Keratinocyte (primary cell): ENCODE data around the gene TALDO1. TPM values are rescaled to one million over a fixed set of nuclear protein-coding genes. Genes with fewer than 3 reads are reported as not detected.

Experiments used
- DNase-seq: peaks from one replicate; pipeline ENCODE4 v3.0.0-alpha.2; 2011; ENCODE audit warnings: low read depth, missing footprints, low spot score
- FAIRE-seq: peaks from 2 replicates; lab custom pipeline; 2011; peaks lifted over from hg19 to GRCh38; lab: Jason Lieb, UNC
- H2AFZ ChIP-seq: 2 replicates; pipeline ENCODE4 v1.6.0; 2012; ENCODE audit warnings: low read length, control low read depth, inconsistent platforms; ENCODE audit not compliant: control insufficient read depth
- H3K27ac ChIP-seq: 2 replicates; pipeline ENCODE4 v1.5.1; 2011; ENCODE audit warnings: low read length; ENCODE audit not compliant: control insufficient read depth, insufficient read depth
- H3K27me3 ChIP-seq: 3 replicates; pipeline ENCODE4 v1.6.0; 2011; ENCODE audit warnings: low read length; ENCODE audit not compliant: control insufficient read depth, insufficient read depth; ENCODE audit errors: extremely low read depth
- H3K36me3 ChIP-seq, 2 experiments: 2 replicates in 1 of 2; 3 replicates in 1 of 2; pipeline ENCODE4 v1.5.1; 2011; ENCODE audit warnings: low read length in 2 of 2, mild to moderate bottlenecking in 1 of 2; ENCODE audit not compliant: control insufficient read depth in 2 of 2, insufficient read depth in 2 of 2; ENCODE audit errors: extremely low read depth in 1 of 2
- H3K4me1 ChIP-seq: 3 replicates; pipeline ENCODE4 v1.5.1; 2011; ENCODE audit warnings: low read length; ENCODE audit not compliant: control insufficient read depth, insufficient read depth; ENCODE audit errors: extremely low read depth
- H3K4me2 ChIP-seq: 3 replicates; pipeline ENCODE4 v1.6.0; 2011; ENCODE audit warnings: low read depth, low read length; ENCODE audit not compliant: control insufficient read depth, insufficient read depth; ENCODE audit errors: extremely low read depth
- H3K4me3 ChIP-seq, 3 experiments: fragments of 200-600 bp in 1 of 3; sonication (generic) in 1 of 3; 2 replicates in 2 of 3; 3 replicates in 1 of 3; pipeline ENCODE4 v1.5.1; 2011 to 2016; ENCODE audit warnings: low read length in 3 of 3, mild to moderate bottlenecking in 3 of 3, control low read depth in 2 of 3, inconsistent platforms in 1 of 3, low read depth in 1 of 3, mixed read lengths in 1 of 3, mixed run types in 1 of 3, moderate library complexity in 1 of 3; ENCODE audit not compliant: control insufficient read depth in 2 of 3, insufficient read depth in 2 of 3; ENCODE audit errors: extremely low read depth in 1 of 3
- H3K79me2 ChIP-seq: 2 replicates; pipeline ENCODE4 v1.6.0; 2012; ENCODE audit warnings: low read length; ENCODE audit not compliant: control insufficient read depth, insufficient read depth
- H3K9ac ChIP-seq: 3 replicates; pipeline ENCODE4 v1.6.0; 2011; ENCODE audit warnings: low read length; ENCODE audit not compliant: control insufficient read depth, insufficient read depth; ENCODE audit errors: extremely low read depth
- H3K9me1 ChIP-seq: 3 replicates; pipeline ENCODE4 v1.6.0; 2011; ENCODE audit warnings: low read length; ENCODE audit not compliant: control insufficient read depth, insufficient read depth; ENCODE audit errors: extremely low read depth
- H3K9me3 ChIP-seq: 2 replicates; pipeline ENCODE4 v1.5.1; 2012; ENCODE audit warnings: low read depth, low read length; ENCODE audit not compliant: control insufficient read depth
- H4K20me1 ChIP-seq: 3 replicates; pipeline ENCODE4 v1.6.0; 2011; ENCODE audit warnings: low read length; ENCODE audit not compliant: control insufficient read depth, insufficient read depth; ENCODE audit errors: extremely low read depth
- EZH2 ChIP-seq: IDR thresholded peaks from one replicate; pipeline ENCODE4 v1.6.1; 2012; ENCODE audit warnings: inconsistent platforms, mild to moderate bottlenecking, low read length, moderate library complexity
- dilution Hi-C: fragments of 300-500 bp; cut with MboI; formaldehyde crosslinking; loops from one replicate; pipeline ENCODE4 v1.7.0; 2020; ENCODE audit warnings: low sequenced_read_pairs; ENCODE audit not compliant: extremely low pct_ligation_motif_present
- polyA plus RNA-seq, 5 experiments: library from polyadenylated mRNA; depleted of rRNA in 3 of 5; stranded (reverse) in 3 of 5; stranded (forward) in 1 of 5; unstranded in 1 of 5; fragments of >200 nt; gene quantifications; 1 replicate in 1 of 5; 2 replicates in 3 of 5; 3 replicates in 1 of 5; pipeline versions ENCODE4 v1.2.1 to v1.2.3, GENCODE V29; 2011 to 2012; ENCODE audit warnings: missing spikeins in 2 of 5, low read depth in 1 of 5, low replicate concordance in 1 of 5
- TF ChIP-seq, protein P1 (sequence below), 3 experiments: IDR thresholded peaks in 1 of 3; conservative IDR thresholded peaks in 1 of 3; optimal IDR thresholded peaks in 1 of 3; 2 replicates in 2 of 3; 3 replicates in 1 of 3; pipeline versions ENCODE3 to v1.5.1; 2011; ENCODE audit warnings: low read length in 3 of 3, mild to moderate bottlenecking in 3 of 3, moderate library complexity in 2 of 3, control low read depth in 1 of 3, inconsistent platforms in 1 of 3; ENCODE audit not compliant: insufficient read depth in 2 of 3; ENCODE audit errors: extremely low read depth in 1 of 3

TALDO1 gene
- polyA plus RNA-seq, 1 donor (not counting 4 experiments of a cell fraction or from before 2014, with no cell fraction given): 162 TPM

- FAIRE-seq: no peak
- Histone ChIP-seq H3K27ac (peak overlapping the region; percentile 68), H3K9me3 (no peaks in the 10 kb centered on the region), H3K36me3 (peaks cover 0 to 7% of the 10 kb centered on the region in 2 experiments), H3K4me3 (peak overlapping the region; percentile 83 to 90 (median 84)), H3K79me2 (peaks cover 31% of the 10 kb centered on the region), H3K9me1 (peaks cover 2% of the 10 kb centered on the region), H3K27me3 (no peaks in the 10 kb centered on the region), H4K20me1 (no peaks in the 10 kb centered on the region), H3K4me1 (peaks cover 20% of the 10 kb centered on the region), H2AFZ (peak overlapping the region; percentile 37), H3K9ac (peak overlapping the region; percentile 80), H3K4me2 (peak overlapping the region; percentile 90)
- TF ChIP-seq EZH2: no peak
- TF ChIP-seq, protein P1, sequence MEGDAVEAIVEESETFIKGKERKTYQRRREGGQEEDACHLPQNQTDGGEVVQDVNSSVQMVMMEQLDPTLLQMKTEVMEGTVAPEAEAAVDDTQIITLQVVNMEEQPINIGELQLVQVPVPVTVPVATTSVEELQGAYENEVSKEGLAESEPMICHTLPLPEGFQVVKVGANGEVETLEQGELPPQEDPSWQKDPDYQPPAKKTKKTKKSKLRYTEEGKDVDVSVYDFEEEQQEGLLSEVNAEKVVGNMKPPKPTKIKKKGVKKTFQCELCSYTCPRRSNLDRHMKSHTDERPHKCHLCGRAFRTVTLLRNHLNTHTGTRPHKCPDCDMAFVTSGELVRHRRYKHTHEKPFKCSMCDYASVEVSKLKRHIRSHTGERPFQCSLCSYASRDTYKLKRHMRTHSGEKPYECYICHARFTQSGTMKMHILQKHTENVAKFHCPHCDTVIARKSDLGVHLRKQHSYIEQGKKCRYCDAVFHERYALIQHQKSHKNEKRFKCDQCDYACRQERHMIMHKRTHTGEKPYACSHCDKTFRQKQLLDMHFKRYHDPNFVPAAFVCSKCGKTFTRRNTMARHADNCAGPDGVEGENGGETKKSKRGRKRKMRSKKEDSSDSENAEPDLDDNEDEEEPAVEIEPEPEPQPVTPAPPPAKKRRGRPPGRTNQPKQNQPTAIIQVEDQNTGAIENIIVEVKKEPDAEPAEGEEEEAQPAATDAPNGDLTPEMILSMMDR (optimal IDR thresholded peaks at IDR 0.05 in 1 of 3, IDR thresholded peaks at IDR 0.05 in 1 of 3, conservative IDR thresholded peaks at IDR 0.05 in 1 of 3; ENCODE audit: extremely low read depth in 1 of 3, insufficient read depth in 2 of 3, low read length in 3 of 3): no peak
- dilution Hi-C loops: no loop called here
- no peak for DNase-seq
Observed at GRCh38 chr11:706957-707816, 40.1 kb upstream of the TALDO1 start.

GRCh38 chr11:707817-708420 lies 39.3 kb upstream of the TALDO1 start:
- peak overlapping the region; percentile 90 for H3K4me2 ChIP-seq
- no peaks in the 10 kb centered on the region for H3K9me3 ChIP-seq

More at GRCh38 chr11:707817-708420, 39.3 kb upstream of the TALDO1 start:
- no peak overlapping the region for H2AFZ ChIP-seq
- dilution Hi-C loops: no loop called here
- H3K27me3 ChIP-seq: no peaks in the 10 kb centered on the region
- no peaks in the 10 kb centered on the region for H4K20me1 ChIP-seq
- peaks cover 0 to 11% of the 10 kb centered on the region in 2 experiments for H3K36me3 ChIP-seq
- peaks cover 2% of the 10 kb centered on the region for H3K9me1 ChIP-seq
- peaks cover 36% of the 10 kb centered on the region for H3K79me2 ChIP-seq
- DNase-seq: no peak
- H3K4me3 ChIP-seq: peak overlapping the region in 2 of 3 experiments; percentile 84 to 90
- H3K9ac ChIP-seq: peak overlapping the region; percentile 80
- H3K4me1 ChIP-seq: peaks cover 20% of the 10 kb centered on the region
- no peak overlapping the region for H3K27ac ChIP-seq
- no peak for FAIRE-seq
- TF ChIP-seq, protein P1 (optimal IDR thresholded peaks at IDR 0.05 in 1 of 3, IDR thresholded peaks at IDR 0.05 in 1 of 3, conservative IDR thresholded peaks at IDR 0.05 in 1 of 3; ENCODE audit: extremely low read depth in 1 of 3, insufficient read depth in 2 of 3, low read length in 3 of 3): no peak
- TF ChIP-seq EZH2: no peak
